K562 (cell line): ENCODE measurements around the gene SMCO3. TPM values are rescaled to one million over a fixed set of nuclear protein-coding genes. Genes with fewer than 3 reads are reported as not detected.

ENCODE experiments used
- ATF7 ChIP-seq: fragments of 450-650 bp; IDR thresholded peaks from 2 replicates; pipeline ENCODE4 v1.7.1; 2014; ENCODE audit warnings: mild to moderate bottlenecking, moderate library complexity
- CBFA2T3 ChIP-seq: fragments of 450-650 bp; IDR thresholded peaks from 2 replicates; pipeline ENCODE4 v1.6.1; 2017
- CBX2 ChIP-seq: fragments of 200-600 bp; sonication (generic); IDR thresholded peaks from one replicate; pipeline ENCODE4 v1.6.1; 2012; ENCODE audit warnings: mild to moderate bottlenecking, low read length, inconsistent platforms; ENCODE audit not compliant: insufficient read depth, poor library complexity, severe bottlenecking
- CBX8 ChIP-seq: fragments of 200-600 bp; sonication (generic); IDR thresholded peaks from 2 replicates; pipeline ENCODE4 v1.6.1; 2012; ENCODE audit warnings: borderline replicate concordance, mixed run types, low read depth, mild to moderate bottlenecking, moderate library complexity, mixed read lengths, low read length, control low read depth, inconsistent platforms; ENCODE audit not compliant: poor library complexity, severe bottlenecking; ENCODE audit errors: extremely low read depth
- CEBPG ChIP-seq, 3 experiments: fragments of 200-800 bp in 1 of 3; sonication (Bioruptor generic) in 1 of 3; sonication (generic) in 1 of 3; formaldehyde crosslinking in 1 of 3; IDR thresholded peaks in 2 of 3; conservative IDR thresholded peaks in 1 of 3; 2 replicates each; pipeline versions ENCODE4 v1.6.1 to v1.8.0; 2016 to 2022; ENCODE audit warnings: missing compliant biosample characterization in 2 of 3, missing genetic modification characterization in 2 of 3, mild to moderate bottlenecking in 1 of 3, missing genetic modification reagents in 1 of 3
- ELF1 ChIP-seq: fragments of 200-800 bp; sonication (Bioruptor generic); IDR thresholded peaks from 2 replicates; pipeline ENCODE4 v1.6.1; 2016; ENCODE audit warnings: missing genetic modification characterization, missing compliant biosample characterization
- HMGN3 ChIP-seq: IDR thresholded peaks from 2 replicates; pipeline ENCODE4 v1.6.1; 2011; ENCODE audit warnings: borderline replicate concordance, low read depth, mild to moderate bottlenecking, mixed read lengths, low read length; ENCODE audit not compliant: insufficient read length; ENCODE audit errors: extremely low read depth
- ILK ChIP-seq: fragments of 450-650 bp; IDR thresholded peaks from 2 replicates; pipeline ENCODE4 v1.6.1; 2016; ENCODE audit warnings: missing genetic modification characterization, low read depth, mild to moderate bottlenecking, missing compliant biosample characterization, moderate library complexity, borderline replicate concordance
- MECOM ChIP-seq: fragments of 250-450 bp; sonication (Bioruptor Pico); IDR thresholded peaks from 2 replicates; pipeline ENCODE4 v1.8.0; 2022; ENCODE audit warnings: inconsistent platforms
- MEIS2 ChIP-seq: fragments of 450-650 bp; IDR thresholded peaks from 2 replicates; pipeline ENCODE4 v1.6.1; 2014; ENCODE audit warnings: mild to moderate bottlenecking; ENCODE audit not compliant: partially characterized antibody
- MTA2 ChIP-seq: fragments of 450-650 bp; IDR thresholded peaks from 2 replicates; pipeline ENCODE4 v1.6.1; 2016; ENCODE audit warnings: low read depth
- MYNN ChIP-seq, 2 experiments: sonication (generic); formaldehyde crosslinking in 1 of 2; IDR thresholded peaks; 2 replicates each; pipeline versions ENCODE4 v1.5.0 to v1.6.1; 2016 to 2020; ENCODE audit warnings: antibody characterized with exemption in 1 of 2, missing genetic modification reagents in 1 of 2
- NCOR1 ChIP-seq: fragments of 450-650 bp; IDR thresholded peaks from 2 replicates; pipeline ENCODE4 v1.6.1; 2016; ENCODE audit warnings: mild to moderate bottlenecking, moderate library complexity
- PBX2 ChIP-seq, 2 experiments: IDR thresholded peaks in 1 of 2; conservative IDR thresholded peaks in 1 of 2; 2 replicates each; pipeline ENCODE4 v1.6.1; 2016; ENCODE audit warnings: low read depth in 2 of 2, mild to moderate bottlenecking in 1 of 2, missing compliant biosample characterization in 1 of 2, missing genetic modification characterization in 1 of 2, moderate library complexity in 1 of 2
- PCBP2 ChIP-seq: fragments of 200-400 bp; formaldehyde crosslinking; IDR thresholded peaks from 2 replicates; pipeline ENCODE4 v1.6.1; 2018; ENCODE audit warnings: low read length, low read depth, mild to moderate bottlenecking, moderate library complexity; ENCODE audit not compliant: poor library complexity, severe bottlenecking
- PKNOX1 ChIP-seq: fragments of 450-650 bp; IDR thresholded peaks from 2 replicates; pipeline ENCODE4 v1.6.1; 2016
- POLR2A ChIP-seq: fragments of 450-650 bp; conservative IDR thresholded peaks from 2 replicates; pipeline ENCODE4 v1.6.1; 2016
- RBM15 ChIP-seq: fragments of 200-400 bp; formaldehyde crosslinking; IDR thresholded peaks from 2 replicates; pipeline ENCODE4 v1.6.1; 2018; ENCODE audit warnings: mild to moderate bottlenecking, low read length, moderate library complexity; ENCODE audit not compliant: insufficient read depth
- SMAD4 ChIP-seq: fragments of 250-450 bp; sonication (Bioruptor Pico); conservative IDR thresholded peaks from 2 replicates; pipeline ENCODE4 v1.8.0; 2021; ENCODE audit warnings: inconsistent platforms, mild to moderate bottlenecking, moderate library complexity
- SMARCA4 ChIP-seq: fragments of 450-650 bp; IDR thresholded peaks from 2 replicates; pipeline ENCODE4 v1.6.1; 2016
- SOX6 ChIP-seq: fragments of 450-650 bp; IDR thresholded peaks from 2 replicates; pipeline ENCODE4 v1.6.1; 2014; ENCODE audit warnings: mild to moderate bottlenecking
- TCF3 ChIP-seq: sonication (generic); formaldehyde crosslinking; IDR thresholded peaks from 2 replicates; pipeline ENCODE4 v1.4.0; 2020; ENCODE audit warnings: mild to moderate bottlenecking, missing genetic modification reagents
- TEAD4 ChIP-seq, 2 experiments: sonication (generic) in 1 of 2; formaldehyde crosslinking in 1 of 2; IDR thresholded peaks; 2 replicates each; pipeline versions ENCODE4 v1.6.1 to v1.8.0; 2012 to 2022; ENCODE audit warnings: borderline replicate concordance in 1 of 2, inconsistent platforms in 1 of 2, low read length in 1 of 2, mild to moderate bottlenecking in 1 of 2, missing genetic modification reagents in 1 of 2
- TRIM24 ChIP-seq, 2 experiments: fragments of 450-650 bp; IDR thresholded peaks; 2 replicates each; pipeline ENCODE4 v1.6.1; 2016
- ZNF253 ChIP-seq: fragments of 250-450 bp; sonication (Bioruptor Pico); conservative IDR thresholded peaks from 2 replicates; pipeline ENCODE4 v1.6.1; 2021; ENCODE audit warnings: mild to moderate bottlenecking
- ZNF41 ChIP-seq: fragments of 250-450 bp; sonication (Bioruptor Pico); conservative IDR thresholded peaks from 2 replicates; pipeline ENCODE4 v1.4.0; 2020; ENCODE audit warnings: mild to moderate bottlenecking
- polyA plus RNA-seq, 8 experiments: library from polyadenylated mRNA; depleted of rRNA in 4 of 8; stranded (reverse) in 5 of 8; unstranded in 3 of 8; fragments of >200 nt; fragmentation: Nextera tagmentation in 2 of 8; fragmentation: Illumina TruSeq in 1 of 8; extraction: Ambion mirVana in 2 of 8; extraction: Trizol in 1 of 8; gene quantifications; 2 replicates each; pipeline versions ENCODE4 v1.2.1 to v1.2.3, GENCODE V29; 2011 to 2014; ENCODE audit warnings: inconsistent platforms in 1 of 8, missing spikeins in 1 of 8
- total RNA-seq, 7 experiments: library from RNA; depleted of rRNA in 6 of 7; stranded (reverse); fragments of >200 nt in 6 of 7; fragmentation: Illumina TruSeq in 2 of 7; extraction: Trizol in 2 of 7; gene quantifications; 2 replicates each; pipeline versions ENCODE4 v1.2.1 to v1.2.3, GENCODE V29; 2011 to 2021; ENCODE audit warnings: low replicate concordance in 1 of 7

SMCO3 gene
- total and polyA plus RNA-seq, 9 of the 15 experiments (the other 6 are each of a cell fraction or from before 2014, with no cell fraction given) = 0.10 to 0.14 TPM; not detected in 7

GRCh38 chr12:14843425-14843887, 29.5 kb upstream of the SMCO3 start, which contains the start of gene ART4 (continued):
- TF ChIP-seq ELF1 (tag) (no peak), PBX2 (CRISPR knock-in tag; IDR thresholded peaks at IDR 0.05; ENCODE audit: low read depth) (no peak), PBX2 (tag; conservative IDR thresholded peaks at IDR 0.05; ENCODE audit: low read depth) (0 out of 2 replicates have a peak, but pooled peaks have one; percentile 15), PCBP2 (no peak), MTA2 (peak; percentile 64), RBM15 (no peak), ATF7 (0 out of 2 replicates have a peak, but pooled peaks have one; percentile 21), SMAD4 (CRISPR knock-in tag) (peak; percentile 82), CBX8 (no peak), SOX6 (peak; percentile 47; the same call in 1 of the 2 replicates), ZNF41 (CRISPR knock-in tag) (no peak), POLR2A (no peak), CEBPG (CRISPR knock-in tag; IDR thresholded peaks at IDR 0.05) (no peak), CEBPG (tag; conservative IDR thresholded peaks at IDR 0.05 in 1 of 2, IDR thresholded peaks at IDR 0.05 in 1 of 2) (no peak), MECOM (CRISPR knock-in tag) (0 out of 2 replicates have a peak, but pooled peaks have one; percentile 28), CBX2 (no peak), HMGN3 (peak; percentile 36), ZNF253 (CRISPR knock-in tag) (no peak), TCF3 (CRISPR knock-in tag) (peak; percentile 68), PKNOX1 (peak; percentile 42), TEAD4 (IDR thresholded peaks at IDR 0.05; ENCODE audit: low read length) (peak; percentile 80), TEAD4 (CRISPR knock-in tag; IDR thresholded peaks at IDR 0.05; ENCODE audit: borderline replicate concordance) (no peak), TRIM24 (IDR thresholded peaks at IDR 0.05) (peak; percentile 40 to 64; a peak in 2 of 4 replicates), NCOR1 (peak; percentile 77), MYNN (IDR thresholded peaks at IDR 0.05) (peak; percentile 35; the same call in 1 of the 2 replicates), MYNN (CRISPR knock-in tag; IDR thresholded peaks at IDR 0.05) (no peak), ILK (tag) (no peak), CBFA2T3 (peak; percentile 86), SMARCA4 (peak; percentile 63; the same call in 1 of the 2 replicates), MEIS2 (peak; percentile 19)
